Measurements from ENCODE around the gene PI4K2A.

DNA sequence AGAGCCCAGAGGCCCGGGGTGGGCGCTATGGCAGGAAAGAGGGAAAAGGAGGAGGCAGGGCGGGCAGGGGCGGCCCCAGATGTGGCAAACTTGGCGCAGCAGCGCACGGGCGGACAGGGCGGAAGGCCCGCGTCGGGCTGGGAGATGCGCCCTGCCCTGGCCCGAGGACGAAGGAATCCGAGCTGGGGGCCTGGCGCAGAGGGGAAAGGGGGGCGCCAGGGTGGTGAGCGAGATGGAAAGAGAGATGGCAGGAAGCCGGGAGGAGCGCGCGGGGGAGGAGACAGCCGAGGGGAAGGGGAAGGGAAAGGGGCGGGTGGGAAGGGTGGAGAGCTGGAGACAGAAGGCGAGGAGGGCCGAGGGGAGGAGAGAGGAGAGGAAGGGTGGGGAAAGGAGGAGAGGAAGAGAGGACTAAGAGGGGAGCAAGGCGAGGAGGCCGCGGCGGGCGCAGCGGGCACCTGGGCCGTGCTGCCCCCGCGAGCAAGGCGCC, 72.9 kb downstream of the PI4K2A start, which contains the start of gene MARVELD1:
- TF ChIP-seq, protein P1, sequence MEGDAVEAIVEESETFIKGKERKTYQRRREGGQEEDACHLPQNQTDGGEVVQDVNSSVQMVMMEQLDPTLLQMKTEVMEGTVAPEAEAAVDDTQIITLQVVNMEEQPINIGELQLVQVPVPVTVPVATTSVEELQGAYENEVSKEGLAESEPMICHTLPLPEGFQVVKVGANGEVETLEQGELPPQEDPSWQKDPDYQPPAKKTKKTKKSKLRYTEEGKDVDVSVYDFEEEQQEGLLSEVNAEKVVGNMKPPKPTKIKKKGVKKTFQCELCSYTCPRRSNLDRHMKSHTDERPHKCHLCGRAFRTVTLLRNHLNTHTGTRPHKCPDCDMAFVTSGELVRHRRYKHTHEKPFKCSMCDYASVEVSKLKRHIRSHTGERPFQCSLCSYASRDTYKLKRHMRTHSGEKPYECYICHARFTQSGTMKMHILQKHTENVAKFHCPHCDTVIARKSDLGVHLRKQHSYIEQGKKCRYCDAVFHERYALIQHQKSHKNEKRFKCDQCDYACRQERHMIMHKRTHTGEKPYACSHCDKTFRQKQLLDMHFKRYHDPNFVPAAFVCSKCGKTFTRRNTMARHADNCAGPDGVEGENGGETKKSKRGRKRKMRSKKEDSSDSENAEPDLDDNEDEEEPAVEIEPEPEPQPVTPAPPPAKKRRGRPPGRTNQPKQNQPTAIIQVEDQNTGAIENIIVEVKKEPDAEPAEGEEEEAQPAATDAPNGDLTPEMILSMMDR (IDR thresholded peaks at IDR 0.05 in 4 of 5, conservative IDR thresholded peaks at IDR 0.05 in 1 of 5), result no peak
- TF ChIP-seq POLR2A (IDR thresholded peaks at IDR 0.05), result peak in 1 of 2 donors; percentile 26

Measured in gastrocnemius medialis (tissue), 4 donors.